HG03460 (cell line): ENCODE results near the gene CLTCL1.
"Not testable (repeated sequence)": the region's sequence is repeated elsewhere in the genome, so short reads cannot be mapped to it uniquely, and the experiment has no call there.

Experiments
- ATAC-seq: cut with Tn5 transposase; IDR thresholded peaks from one replicate; pipeline ENCODE4 v1.9.1; 2021; ENCODE audit not compliant: unreplicated experiment

Gene CLTCL1

GRCh38 chr22:19222242-19223005 is 69.1 kb downstream of the CLTCL1 start:
- ATAC-seq = no peak

DNA sequence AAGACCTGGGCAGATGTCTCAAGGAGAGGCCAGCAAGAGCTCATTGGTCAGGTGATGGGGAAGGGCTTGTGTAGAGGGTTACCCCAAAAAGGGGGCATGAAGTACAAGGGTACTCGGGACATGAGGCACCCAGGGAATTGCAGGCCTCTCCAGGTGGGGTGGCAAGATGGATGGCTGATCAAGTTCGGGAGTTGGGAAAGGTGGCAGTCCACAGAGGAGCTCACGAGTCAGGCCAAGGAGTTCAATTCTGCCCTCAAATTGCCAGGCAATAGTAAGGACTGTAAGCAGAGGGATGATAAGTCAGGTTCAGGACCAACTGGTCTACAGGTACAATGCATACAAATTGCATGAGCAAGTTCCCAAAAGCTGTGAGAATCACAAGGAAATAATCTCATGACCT is 70.7 kb downstream of the CLTCL1 start:
- no peak for ATAC-seq

- ATAC-seq = no peak
Measured at GRCh38 chr22:19218541-19219233, 72.8 kb downstream of the CLTCL1 start.

GRCh38 chr22:19216579-19216978 is 74.9 kb downstream of the CLTCL1 start:
- ATAC-seq = no peak

DNA sequence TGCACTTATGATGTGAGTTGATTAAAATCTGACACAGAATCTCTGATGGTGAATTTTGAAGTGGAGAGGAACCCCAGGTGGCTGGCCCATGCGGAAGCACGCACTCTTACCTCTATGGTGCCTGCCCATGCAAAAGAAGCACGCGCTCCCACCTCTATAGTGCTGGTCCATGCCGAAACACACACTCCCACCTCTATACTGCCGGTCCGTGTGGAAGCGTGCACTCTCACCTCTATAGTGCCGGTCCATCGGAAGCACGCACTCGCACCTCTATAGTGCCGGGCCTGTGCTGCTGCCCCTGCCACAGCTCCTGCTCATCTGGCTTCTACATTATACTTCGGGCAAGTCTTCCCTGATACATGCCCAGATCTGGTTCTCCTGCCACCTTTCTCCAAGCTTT is 76.2 kb downstream of the CLTCL1 start:
- no peak for ATAC-seq

DNA sequence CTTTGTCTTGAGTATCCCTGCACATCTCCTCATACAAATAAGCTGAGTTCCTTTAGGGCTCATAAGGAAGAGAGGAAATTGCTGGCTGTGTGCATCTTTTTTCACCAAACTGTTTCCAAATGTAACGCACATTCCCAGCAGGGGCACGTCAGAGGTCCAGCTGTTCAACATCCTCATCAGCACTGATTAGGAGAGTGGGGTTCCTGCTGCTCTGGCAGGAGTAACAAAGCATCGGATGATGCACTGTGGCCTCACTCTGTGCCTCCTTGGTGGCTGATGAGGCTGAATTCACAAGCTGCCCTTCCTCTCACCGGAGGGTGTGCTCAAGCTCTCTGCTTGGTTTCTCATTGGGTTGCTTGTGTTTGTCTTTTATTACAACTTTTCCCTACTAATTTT is 77.4 kb downstream of the CLTCL1 start:
- no peak for ATAC-seq

DNA sequence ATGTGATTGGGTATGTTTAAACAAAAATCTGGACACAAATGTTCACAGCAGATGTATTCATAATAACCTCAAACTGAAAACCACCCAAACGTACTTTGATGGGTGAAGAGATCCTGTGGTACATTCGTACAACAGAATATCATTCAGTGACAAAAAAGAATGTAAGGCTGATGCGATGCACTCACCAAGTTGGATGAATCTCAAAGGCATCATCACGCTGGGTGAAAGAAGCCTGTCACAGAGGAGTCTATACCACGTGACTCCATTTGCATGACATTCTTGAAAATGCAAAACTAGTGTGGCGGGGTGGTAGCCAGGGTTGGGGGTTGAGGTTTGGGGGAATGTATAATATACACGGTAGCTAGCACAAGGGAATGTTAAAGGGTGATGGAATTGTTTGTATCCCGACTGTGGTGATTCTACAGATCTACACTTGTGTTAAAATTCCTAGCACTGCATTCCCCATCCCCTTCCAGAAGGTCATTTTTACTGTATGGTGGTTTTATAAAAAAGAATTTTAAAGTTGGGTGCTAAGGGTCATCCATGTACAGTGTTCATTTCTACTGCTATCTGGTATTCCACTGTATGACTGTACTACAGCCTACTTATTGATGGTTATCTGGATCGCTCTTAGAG is 78.0 kb downstream of the CLTCL1 start:
- no peak for ATAC-seq

DNA sequence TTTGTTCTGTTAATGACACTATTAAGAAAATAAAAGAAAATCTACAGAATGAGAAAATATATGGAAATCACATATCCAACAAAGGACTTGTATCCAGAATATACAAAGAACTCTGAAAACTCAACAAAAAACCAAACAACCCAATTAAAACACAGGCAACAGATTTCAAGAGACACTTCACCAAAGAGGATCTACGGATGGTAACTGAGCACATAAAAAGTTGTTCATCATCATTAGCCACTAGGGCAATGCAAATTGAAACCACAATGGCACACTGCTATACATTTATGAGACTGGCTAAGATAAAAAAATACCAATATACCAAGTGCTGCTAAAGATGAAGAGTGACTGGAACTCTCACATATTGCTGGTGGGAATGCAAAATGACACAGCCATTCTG is 78.5 kb downstream of the CLTCL1 start:
- no peak for ATAC-seq

- ATAC-seq = no peak
Measured at GRCh38 chr22:19212302-19212870, 79.1 kb downstream of the CLTCL1 start.

DNA sequence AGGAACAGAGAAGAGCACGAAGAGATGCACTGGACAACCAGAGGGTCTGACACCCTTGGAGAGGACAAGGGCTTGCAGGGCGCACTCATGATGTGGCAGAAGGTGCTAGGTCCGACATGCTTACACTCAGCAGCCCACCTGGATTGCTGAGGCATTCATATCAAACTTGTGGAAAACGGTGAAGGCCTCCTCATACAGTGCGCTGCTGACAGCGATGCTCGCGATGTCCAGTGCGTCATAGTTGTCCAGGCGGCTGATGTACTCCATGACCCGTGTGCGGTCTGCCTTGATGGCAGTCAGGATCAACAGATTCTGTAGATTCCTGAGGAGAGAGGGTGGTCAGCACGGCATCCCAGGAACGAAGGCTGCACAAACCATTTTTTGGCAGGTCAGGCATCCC is 81.3 kb downstream of the CLTCL1 start:
- no peak for ATAC-seq

- no peak for ATAC-seq
Measured at GRCh38 chr22:19208287-19208847, 83.2 kb downstream of the CLTCL1 start.

DNA sequence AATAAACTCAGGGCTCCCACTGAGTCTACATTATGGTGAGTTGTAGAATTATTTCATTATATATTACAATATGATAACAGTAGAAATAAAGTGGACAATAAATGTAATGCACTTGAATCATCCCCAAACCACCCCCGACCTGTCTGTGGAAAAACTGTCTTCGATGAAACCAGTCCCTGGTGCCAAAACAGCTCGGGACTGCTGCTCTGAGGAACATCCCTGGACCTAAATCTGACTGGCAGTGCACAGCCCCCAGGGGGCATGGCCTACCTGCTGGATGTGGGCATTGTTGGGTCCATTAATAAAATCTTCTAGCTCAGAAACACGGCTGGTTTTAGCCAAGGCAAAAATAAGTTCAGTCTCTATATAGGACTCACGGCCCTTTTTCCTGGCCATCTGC is 83.6 kb downstream of the CLTCL1 start:
- no peak for ATAC-seq

DNA sequence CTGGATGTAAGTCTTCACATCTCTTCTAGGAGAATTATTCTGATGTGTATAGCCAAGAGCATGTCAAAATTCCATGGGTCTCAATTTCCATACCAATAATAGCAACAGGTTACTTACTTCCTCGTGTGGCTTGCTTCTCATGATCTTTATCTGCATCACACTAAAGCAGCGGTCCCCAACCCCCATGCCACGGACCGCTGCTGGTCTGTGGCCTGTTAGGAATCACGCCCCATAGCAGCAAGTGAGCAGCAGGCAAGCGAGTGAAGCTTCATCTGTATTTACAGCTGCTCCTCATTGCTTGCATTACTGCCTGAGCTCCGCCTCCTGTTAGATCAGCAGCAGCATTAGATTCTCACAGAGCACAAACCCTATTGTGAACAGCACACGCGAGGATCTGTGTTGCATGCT is 84.1 kb downstream of the CLTCL1 start:
- ATAC-seq = no peak

GRCh38 chr22:19206287-19206686 is 85.2 kb downstream of the CLTCL1 start:
- ATAC-seq = no peak

GRCh38 chr22:19204640-19205039 is 86.9 kb downstream of the CLTCL1 start:
- no peak for ATAC-seq

GRCh38 chr22:19203834-19204233 is 87.7 kb downstream of the CLTCL1 start:
- no peak for ATAC-seq

DNA sequence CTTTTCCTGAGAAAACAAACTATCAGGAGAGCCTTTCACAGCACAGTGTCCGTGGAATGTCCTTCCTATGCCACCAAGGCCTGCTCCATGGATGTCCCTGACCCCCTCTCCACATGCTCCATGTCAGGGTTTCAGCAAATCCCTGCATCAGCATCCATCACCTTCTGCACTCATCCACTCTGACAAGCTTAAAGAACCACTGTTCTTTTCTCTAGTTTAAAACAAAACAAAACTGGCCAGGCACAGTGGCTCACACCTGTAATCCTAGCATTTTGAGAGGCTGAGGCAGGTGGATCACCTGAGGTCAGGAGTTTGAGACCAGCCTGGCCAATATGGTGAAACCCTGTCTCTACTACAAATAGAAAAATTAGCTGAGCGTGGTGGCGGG is 88.7 kb downstream of the CLTCL1 start:
- ATAC-seq = not testable (repeated sequence)

DNA sequence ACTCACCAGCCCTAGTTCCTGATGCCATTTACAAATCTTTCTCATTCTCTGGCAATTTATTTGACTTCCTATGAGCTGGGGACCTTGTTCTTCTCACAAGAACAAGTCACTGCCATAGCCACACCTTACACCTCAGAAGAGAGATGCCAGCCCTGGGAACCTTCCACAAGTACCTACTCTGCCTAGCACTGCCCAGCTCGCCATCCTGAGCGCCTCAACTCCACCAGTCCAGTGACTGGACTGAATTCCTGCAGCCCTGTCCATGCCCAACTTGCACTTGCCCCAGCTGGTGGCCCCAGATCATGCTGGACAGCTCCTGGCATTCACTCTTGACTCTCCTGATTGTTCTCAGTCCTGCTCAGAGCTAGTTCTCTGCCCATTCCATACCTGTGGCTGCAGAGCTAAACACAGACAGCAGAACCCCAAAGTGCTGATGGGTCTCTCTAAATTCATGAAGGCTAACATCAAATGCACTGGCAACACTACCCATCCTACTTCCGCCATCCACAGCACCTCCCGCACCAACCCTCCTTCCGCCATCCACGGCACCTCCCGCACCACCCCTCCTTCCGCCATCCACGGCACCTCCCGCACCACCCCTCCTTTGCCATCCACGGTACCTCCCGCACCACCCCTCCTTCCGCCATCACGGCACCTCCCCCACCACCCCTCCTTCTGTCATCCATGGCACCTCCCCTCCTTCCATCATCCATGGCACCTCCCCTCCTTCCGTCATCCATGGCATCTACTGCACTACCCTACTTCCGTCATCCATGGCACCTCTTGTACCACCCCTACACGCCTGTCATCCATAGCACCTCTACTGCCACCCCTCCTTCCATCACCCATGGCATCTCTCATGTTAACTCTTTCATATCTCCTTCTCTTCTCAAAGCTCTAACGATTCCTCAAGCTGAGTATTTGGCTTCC is 89.4 kb downstream of the CLTCL1 start:
- ATAC-seq = no peak

GRCh38 chr22:19201130-19201868 is 90.2 kb downstream of the CLTCL1 start:
- ATAC-seq = no peak

- ATAC-seq = no peak
Measured at GRCh38 chr22:19199479-19199878, 92.0 kb downstream of the CLTCL1 start.
